ENCODE data around the gene RASAL1.

DNA sequence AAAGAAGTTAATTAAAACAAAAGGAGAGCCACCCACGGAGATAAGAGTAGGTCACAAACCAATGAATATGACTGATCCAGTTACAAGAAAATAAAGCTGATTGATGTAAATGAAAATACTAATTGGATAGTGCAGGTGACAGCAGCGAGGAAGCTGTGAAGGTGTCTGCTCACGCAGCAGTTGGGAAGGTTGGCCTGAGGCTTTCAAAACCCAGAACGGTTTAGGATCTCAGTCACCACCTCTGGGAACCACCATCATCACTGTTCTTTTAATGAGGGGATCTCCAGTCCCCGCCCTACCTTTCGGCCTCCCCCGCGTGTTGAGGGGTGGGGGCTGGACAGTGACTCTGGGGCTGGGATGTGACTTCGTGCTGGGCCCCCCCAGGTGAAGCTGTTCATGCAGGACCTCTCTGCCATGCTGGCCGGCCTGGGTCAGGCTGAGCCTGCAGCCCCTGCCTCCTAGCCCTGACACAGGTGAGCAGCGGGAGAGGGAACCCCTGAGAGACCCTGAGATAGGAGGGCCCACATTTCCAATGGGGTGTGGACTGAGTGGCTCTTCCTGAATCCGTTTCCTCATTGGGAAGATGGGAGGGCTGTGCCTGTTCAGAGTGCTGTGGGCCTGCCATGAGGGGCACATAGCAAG, 21.8 kb upstream of the RASAL1 start:
- TF ChIP-seq, protein P1, sequence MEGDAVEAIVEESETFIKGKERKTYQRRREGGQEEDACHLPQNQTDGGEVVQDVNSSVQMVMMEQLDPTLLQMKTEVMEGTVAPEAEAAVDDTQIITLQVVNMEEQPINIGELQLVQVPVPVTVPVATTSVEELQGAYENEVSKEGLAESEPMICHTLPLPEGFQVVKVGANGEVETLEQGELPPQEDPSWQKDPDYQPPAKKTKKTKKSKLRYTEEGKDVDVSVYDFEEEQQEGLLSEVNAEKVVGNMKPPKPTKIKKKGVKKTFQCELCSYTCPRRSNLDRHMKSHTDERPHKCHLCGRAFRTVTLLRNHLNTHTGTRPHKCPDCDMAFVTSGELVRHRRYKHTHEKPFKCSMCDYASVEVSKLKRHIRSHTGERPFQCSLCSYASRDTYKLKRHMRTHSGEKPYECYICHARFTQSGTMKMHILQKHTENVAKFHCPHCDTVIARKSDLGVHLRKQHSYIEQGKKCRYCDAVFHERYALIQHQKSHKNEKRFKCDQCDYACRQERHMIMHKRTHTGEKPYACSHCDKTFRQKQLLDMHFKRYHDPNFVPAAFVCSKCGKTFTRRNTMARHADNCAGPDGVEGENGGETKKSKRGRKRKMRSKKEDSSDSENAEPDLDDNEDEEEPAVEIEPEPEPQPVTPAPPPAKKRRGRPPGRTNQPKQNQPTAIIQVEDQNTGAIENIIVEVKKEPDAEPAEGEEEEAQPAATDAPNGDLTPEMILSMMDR (IDR thresholded peaks at IDR 0.05): no peak
- no peak for TF ChIP-seq EZH2 (IDR thresholded peaks at IDR 0.05; ENCODE audit: borderline replicate concordance, insufficient read depth, low read depth, low read length, poor library complexity, severe bottlenecking)
